ENCODE data around the gene FGF18.

GRCh38 chr5:171369898-171370297, 49.5 kb upstream of the FGF18 start:
- TF ChIP-seq CTCF (IDR thresholded peaks at IDR 0.05; ENCODE audit: poor library complexity) (no peak), EZH2 (IDR thresholded peaks at IDR 0.05; ENCODE audit: borderline replicate concordance) (no peak)

Measured in hepatocyte (in vitro differentiated cells).